MM.1S (cell line): ENCODE data around the gene HCRTR1.

Experiments
- CTCF ChIP-seq: fragments of 300-600 bp; sonication (generic); IDR thresholded peaks from 2 replicates; pipeline ENCODE4 v1.5.1; 2016; ENCODE audit warnings: antibody characterized with exemption, low read length, mixed read lengths
- EZH2 ChIP-seq: fragments of 300-600 bp; sonication (generic); optimal IDR thresholded peaks from 2 replicates; pipeline ENCODE3; 2017; ENCODE audit warnings: low read depth, mild to moderate bottlenecking, antibody characterized with exemption, low read length, mixed read lengths
- EZH2phosphoT487 ChIP-seq: fragments of 300-600 bp; sonication (generic); IDR thresholded peaks from 2 replicates; pipeline ENCODE4 v1.6.1; 2018; ENCODE audit warnings: antibody characterized with exemption, low read length

GRCh38 chr1:31675756-31676155, 58.3 kb downstream of the HCRTR1 start:
- TF ChIP-seq CTCF (no peak), EZH2 (no peak), EZH2phosphoT487 (no peak)
